ENCODE results near the gene SNX30. TPM values are rescaled to one million over a fixed set of nuclear protein-coding genes. Genes with fewer than 3 reads are reported as not detected.

Gene SNX30
- total RNA-seq, 1 experiment from 2014 or later: 12.7 TPM

DNA sequence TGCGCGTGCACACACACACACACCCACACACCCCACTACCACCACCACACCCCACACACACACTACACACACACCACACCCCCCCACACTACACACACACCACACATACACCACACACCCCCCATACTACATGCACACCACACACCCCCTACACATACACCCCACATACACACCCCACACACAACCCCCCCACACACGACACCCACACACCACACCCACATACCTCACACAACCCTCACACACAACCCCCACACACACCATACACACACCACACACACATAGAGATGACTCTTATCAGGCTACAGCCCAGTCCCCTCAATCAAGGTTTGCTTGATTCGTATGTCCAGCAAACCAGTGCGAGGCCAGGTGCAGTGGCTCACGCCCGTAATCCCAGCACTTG is 114.4 kb downstream of the SNX30 start:
- Histone ChIP-seq H3K4me1 (ENCODE audit: control insufficient read depth in 1 of 2, insufficient read depth in 2 of 2, low read length in 2 of 2) (peaks cover 8 to 26% of the 10 kb centered on the region in 2 experiments), H3K9ac (ENCODE audit: low read length) (no peak overlapping the region), H3K79me2 (ENCODE audit: insufficient read depth, low read length) (no peaks in the 10 kb centered on the region), H2AFZ (ENCODE audit: low read depth, low read length, poor library complexity, severe bottlenecking) (no peak overlapping the region), H3K36me3 (ENCODE audit: control insufficient read depth in 1 of 2, insufficient read depth in 2 of 2, low read length in 2 of 2) (no peaks in the 10 kb centered on the region), H3K9me3 (ENCODE audit: control insufficient read depth in 1 of 2, insufficient read depth in 1 of 2, low read depth in 1 of 2, low read length in 2 of 2) (no peaks in the 10 kb centered on the region), H3K4me2 (ENCODE audit: low read length) (no peak overlapping the region), H3K9me2 (ENCODE audit: insufficient read depth) (no peaks in the 10 kb centered on the region), H3K27ac (ENCODE audit: low read depth, low read length) (no peak overlapping the region), H4K20me1 (ENCODE audit: insufficient read depth) (no peaks in the 10 kb centered on the region), H3K27me3 (ENCODE audit: insufficient read depth, low read length) (no peaks in the 10 kb centered on the region), H3K4me3 (replicated peaks in 1 of 2; ENCODE audit: low read depth in 1 of 2, low read length in 2 of 2) (no peak overlapping the region)
- ChIA-PET RAD21 (ENCODE audit: low non-redundant PET in 1 of 2, low total read pairs in 2 of 2, uncharacterized antibody in 2 of 2, unreplicated experiment in 2 of 2) (no interaction called here), POLR2A (no interaction called here), CTCF (no interaction called here)
- intact Hi-C loops (cut with micrococcal nuclease): no loop called here
- no TSS peak for BruUV-seq (replicated peaks)
- no peak for TF ChIP-seq TCF7L2 (IDR thresholded peaks at IDR 0.05; ENCODE audit: borderline replicate concordance, extremely low read depth, insufficient read depth, insufficient read length)
- TF ChIP-seq EZH2phosphoT487 (IDR thresholded peaks at IDR 0.05; ENCODE audit: borderline replicate concordance): no peak
- TF ChIP-seq ATF3 (IDR thresholded peaks at IDR 0.05): no peak
- no peak for TF ChIP-seq ZNF274 (IDR thresholded peaks at IDR 0.05; ENCODE audit: low read depth, low read length)
- TF ChIP-seq ELF1 (IDR thresholded peaks at IDR 0.05; ENCODE audit: borderline replicate concordance, low read depth): no peak
- TF ChIP-seq, protein P1, sequence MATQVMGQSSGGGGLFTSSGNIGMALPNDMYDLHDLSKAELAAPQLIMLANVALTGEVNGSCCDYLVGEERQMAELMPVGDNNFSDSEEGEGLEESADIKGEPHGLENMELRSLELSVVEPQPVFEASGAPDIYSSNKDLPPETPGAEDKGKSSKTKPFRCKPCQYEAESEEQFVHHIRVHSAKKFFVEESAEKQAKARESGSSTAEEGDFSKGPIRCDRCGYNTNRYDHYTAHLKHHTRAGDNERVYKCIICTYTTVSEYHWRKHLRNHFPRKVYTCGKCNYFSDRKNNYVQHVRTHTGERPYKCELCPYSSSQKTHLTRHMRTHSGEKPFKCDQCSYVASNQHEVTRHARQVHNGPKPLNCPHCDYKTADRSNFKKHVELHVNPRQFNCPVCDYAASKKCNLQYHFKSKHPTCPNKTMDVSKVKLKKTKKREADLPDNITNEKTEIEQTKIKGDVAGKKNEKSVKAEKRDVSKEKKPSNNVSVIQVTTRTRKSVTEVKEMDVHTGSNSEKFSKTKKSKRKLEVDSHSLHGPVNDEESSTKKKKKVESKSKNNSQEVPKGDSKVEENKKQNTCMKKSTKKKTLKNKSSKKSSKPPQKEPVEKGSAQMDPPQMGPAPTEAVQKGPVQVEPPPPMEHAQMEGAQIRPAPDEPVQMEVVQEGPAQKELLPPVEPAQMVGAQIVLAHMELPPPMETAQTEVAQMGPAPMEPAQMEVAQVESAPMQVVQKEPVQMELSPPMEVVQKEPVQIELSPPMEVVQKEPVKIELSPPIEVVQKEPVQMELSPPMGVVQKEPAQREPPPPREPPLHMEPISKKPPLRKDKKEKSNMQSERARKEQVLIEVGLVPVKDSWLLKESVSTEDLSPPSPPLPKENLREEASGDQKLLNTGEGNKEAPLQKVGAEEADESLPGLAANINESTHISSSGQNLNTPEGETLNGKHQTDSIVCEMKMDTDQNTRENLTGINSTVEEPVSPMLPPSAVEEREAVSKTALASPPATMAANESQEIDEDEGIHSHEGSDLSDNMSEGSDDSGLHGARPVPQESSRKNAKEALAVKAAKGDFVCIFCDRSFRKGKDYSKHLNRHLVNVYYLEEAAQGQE (IDR thresholded peaks at IDR 0.05; ENCODE audit: low read depth): no peak
- TF ChIP-seq, protein P2, sequence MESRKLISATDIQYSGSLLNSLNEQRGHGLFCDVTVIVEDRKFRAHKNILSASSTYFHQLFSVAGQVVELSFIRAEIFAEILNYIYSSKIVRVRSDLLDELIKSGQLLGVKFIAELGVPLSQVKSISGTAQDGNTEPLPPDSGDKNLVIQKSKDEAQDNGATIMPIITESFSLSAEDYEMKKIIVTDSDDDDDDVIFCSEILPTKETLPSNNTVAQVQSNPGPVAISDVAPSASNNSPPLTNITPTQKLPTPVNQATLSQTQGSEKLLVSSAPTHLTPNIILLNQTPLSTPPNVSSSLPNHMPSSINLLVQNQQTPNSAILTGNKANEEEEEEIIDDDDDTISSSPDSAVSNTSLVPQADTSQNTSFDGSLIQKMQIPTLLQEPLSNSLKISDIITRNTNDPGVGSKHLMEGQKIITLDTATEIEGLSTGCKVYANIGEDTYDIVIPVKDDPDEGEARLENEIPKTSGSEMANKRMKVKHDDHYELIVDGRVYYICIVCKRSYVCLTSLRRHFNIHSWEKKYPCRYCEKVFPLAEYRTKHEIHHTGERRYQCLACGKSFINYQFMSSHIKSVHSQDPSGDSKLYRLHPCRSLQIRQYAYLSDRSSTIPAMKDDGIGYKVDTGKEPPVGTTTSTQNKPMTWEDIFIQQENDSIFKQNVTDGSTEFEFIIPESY (IDR thresholded peaks at IDR 0.05; ENCODE audit: extremely low read depth, insufficient replicate concordance, low read length): no peak
- no peak for TF ChIP-seq EGR1 (IDR thresholded peaks at IDR 0.05; ENCODE audit: low read depth)
- TF ChIP-seq SIN3A (IDR thresholded peaks at IDR 0.05; ENCODE audit: low read depth): no peak
- no peak for TF ChIP-seq JUND (IDR thresholded peaks at IDR 0.05)
- DNase-seq (ENCODE audit: low read depth, low spot score): no peak
- no peak for ATAC-seq
